Upper lobe of right lung (tissue), 1 donor: ENCODE data around the gene USP30. TPM values are rescaled to one million over a fixed set of nuclear protein-coding genes. Genes with fewer than 3 reads are reported as not detected.

Experiments
- ATAC-seq: fragments of 200-7000 bp; cut with Tn5 transposase; one replicate; pipeline ENCODE4 v1.9.1; 2020; ENCODE audit warnings: mild to moderate bottlenecking, moderate library complexity
- DNase-seq: peaks from one replicate; pipeline ENCODE4 v3.0.0-alpha.2; 2020
- H3K27ac ChIP-seq: fragments of 200-600 bp; one replicate; pipeline ENCODE4 v1.8.0; 2022
- H3K27me3 ChIP-seq: fragments of 200-600 bp; one replicate; pipeline ENCODE4 v1.8.0; 2022; ENCODE audit warnings: mild to moderate bottlenecking
- H3K36me3 ChIP-seq: fragments of 200-600 bp; one replicate; pipeline ENCODE4 v1.8.0; 2022
- H3K4me1 ChIP-seq: fragments of 200-600 bp; one replicate; pipeline ENCODE4 v1.8.0; 2022
- H3K4me3 ChIP-seq: fragments of 200-600 bp; one replicate; pipeline ENCODE4 v1.8.0; 2022; ENCODE audit warnings: mild to moderate bottlenecking
- H3K9me3 ChIP-seq: fragments of 200-600 bp; one replicate; pipeline ENCODE4 v1.8.0; 2022
- intact Hi-C: fragments of 100-400 bp; cut with DNase I; formaldehyde crosslinking; loops from one replicate; pipeline ENCODE4 v1.11.0; 2022
- total RNA-seq: library from RNA; stranded (reverse); fragmentation: NEBNext Ultra II Directional; extraction: Animal tissue kit (Norgen Biotek cat#: 25700); gene quantifications from one replicate; pipeline ENCODE4 v1.2.1, GENCODE V29; 2021
- TF ChIP-seq, protein P1 (sequence below): fragments of 200-600 bp; IDR thresholded peaks from one replicate; pipeline ENCODE4 v1.8.0; 2022; ENCODE audit warnings: antibody characterized with exemption
- donor health status: DM: no; HTN: yes; CAD: no; lungs with severe emphysema.

The USP30 gene
- total RNA-seq, 1 donor from 2014 or later: 13.6 TPM

DNA sequence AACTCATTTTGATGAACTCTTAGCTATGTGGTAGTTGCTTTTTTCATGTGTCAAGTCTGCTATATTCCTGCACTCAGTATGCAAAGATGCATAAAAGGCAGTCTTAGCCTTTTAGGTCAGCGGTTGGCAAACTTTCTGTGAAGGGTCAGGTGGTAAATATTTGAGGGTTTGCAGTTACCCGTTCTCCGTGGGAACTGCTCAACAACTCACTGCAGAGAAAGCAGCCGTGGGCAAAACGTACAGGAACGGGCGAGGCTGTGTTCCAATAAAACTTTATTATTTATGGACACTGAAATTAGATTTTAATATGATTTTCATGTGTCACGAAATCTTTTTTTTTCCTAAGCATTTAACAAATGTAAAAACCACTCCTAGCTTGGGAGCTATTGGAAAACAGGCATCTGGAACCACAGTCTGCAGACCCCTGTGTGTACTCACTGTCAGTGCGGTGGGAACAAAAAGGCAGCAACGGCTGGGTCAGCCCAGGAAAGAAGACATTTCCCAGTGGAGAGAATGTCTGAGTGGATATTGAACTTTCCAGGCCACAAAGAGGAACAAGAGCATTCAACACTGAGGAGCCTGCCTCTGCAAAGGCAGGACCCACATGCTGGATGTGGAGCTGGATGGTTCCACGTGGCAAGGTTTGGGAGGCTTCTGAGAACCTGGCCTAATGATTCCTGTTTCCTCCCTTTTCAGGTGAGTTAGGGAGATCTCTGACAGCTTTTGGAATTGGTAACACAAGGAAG is 60.5 kb downstream of the USP30 start:
- Histone ChIP-seq H3K4me3 (no peak overlapping the region), H3K36me3 (no peaks in the 10 kb centered on the region), H3K27me3 (no peaks in the 10 kb centered on the region), H3K4me1 (peaks cover 60% of the 10 kb centered on the region), H3K9me3 (no peaks in the 10 kb centered on the region), H3K27ac (peak overlapping the region; percentile 75)
- TF ChIP-seq, protein P1, sequence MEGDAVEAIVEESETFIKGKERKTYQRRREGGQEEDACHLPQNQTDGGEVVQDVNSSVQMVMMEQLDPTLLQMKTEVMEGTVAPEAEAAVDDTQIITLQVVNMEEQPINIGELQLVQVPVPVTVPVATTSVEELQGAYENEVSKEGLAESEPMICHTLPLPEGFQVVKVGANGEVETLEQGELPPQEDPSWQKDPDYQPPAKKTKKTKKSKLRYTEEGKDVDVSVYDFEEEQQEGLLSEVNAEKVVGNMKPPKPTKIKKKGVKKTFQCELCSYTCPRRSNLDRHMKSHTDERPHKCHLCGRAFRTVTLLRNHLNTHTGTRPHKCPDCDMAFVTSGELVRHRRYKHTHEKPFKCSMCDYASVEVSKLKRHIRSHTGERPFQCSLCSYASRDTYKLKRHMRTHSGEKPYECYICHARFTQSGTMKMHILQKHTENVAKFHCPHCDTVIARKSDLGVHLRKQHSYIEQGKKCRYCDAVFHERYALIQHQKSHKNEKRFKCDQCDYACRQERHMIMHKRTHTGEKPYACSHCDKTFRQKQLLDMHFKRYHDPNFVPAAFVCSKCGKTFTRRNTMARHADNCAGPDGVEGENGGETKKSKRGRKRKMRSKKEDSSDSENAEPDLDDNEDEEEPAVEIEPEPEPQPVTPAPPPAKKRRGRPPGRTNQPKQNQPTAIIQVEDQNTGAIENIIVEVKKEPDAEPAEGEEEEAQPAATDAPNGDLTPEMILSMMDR: no peak
- ATAC-seq: no peak
- intact Hi-C loops: no loop called here
- DNase-seq: no peak

DNA sequence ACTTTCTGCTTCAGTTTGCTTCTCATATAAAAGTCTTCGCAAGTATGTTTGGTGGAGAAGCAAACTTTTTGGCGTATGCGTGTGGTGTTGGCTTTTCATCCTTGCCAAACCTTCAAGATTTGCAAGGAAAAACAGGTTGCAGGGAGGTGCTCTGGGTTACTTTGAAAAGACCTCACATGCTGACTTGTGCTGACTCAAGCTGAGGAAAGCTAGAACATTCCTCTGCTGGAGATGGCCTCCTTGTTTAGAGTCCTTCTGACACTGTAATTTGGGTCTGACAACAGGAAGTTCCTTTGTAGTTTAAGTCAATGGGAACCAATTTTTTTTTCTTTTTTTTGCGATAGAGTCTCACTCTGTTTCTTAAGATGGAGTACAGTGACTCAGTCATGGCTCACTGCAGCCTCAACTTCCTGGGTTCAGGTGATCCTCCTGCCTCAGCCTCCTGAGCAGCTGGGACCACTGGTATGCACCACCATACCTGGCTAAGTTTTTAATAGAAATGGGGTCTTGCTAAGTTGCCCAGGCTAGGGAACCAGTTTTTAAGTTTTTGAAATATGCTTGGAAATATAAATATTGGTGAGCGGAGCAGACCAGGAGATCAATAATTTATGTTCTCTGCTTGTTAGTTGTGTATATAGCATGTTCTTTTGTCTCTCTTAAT is 61.4 kb downstream of the USP30 start:
- no peaks in the 10 kb centered on the region for H3K9me3 ChIP-seq
- no peak for ATAC-seq

DNA sequence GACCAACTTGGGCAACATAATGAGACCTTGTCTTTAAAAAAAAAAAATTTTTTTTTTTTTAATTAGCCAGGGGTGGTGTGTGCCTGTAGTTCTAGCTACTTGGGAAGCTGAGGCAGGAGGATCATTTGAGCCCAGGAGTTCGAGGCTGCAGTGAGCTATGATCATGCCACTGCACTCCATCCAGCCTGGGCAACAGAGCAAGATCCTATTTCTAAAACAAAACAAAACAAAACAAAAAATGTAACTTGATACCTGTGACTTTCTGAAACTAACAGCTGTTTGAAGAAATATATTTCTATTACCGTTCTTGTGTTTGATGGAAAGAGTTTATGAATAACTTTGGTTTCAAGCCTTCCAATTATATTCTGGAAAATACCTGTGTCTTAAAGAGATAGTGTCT is 62.3 kb downstream of the USP30 start:
- Histone ChIP-seq H3K4me1 (peaks cover 63% of the 10 kb centered on the region), H3K27me3 (no peaks in the 10 kb centered on the region), H3K9me3 (no peaks in the 10 kb centered on the region), H3K27ac (peak overlapping the region; percentile 75), H3K36me3 (no peaks in the 10 kb centered on the region), H3K4me3 (no peak overlapping the region)
- intact Hi-C loops: no loop called here
- TF ChIP-seq, protein P1: no peak
- DNase-seq (no peak), ATAC-seq (no peak)

More for the DNA sequence above, 61.4 kb downstream of the USP30 start:
- Histone ChIP-seq H3K27ac (peak overlapping the region; percentile 75), H3K4me1 (peaks cover 63% of the 10 kb centered on the region), H3K27me3 (no peaks in the 10 kb centered on the region), H3K36me3 (no peaks in the 10 kb centered on the region), H3K4me3 (no peak overlapping the region)
- TF ChIP-seq, protein P1: no peak
- intact Hi-C loops: no loop called here
- DNase-seq: no peak

DNA sequence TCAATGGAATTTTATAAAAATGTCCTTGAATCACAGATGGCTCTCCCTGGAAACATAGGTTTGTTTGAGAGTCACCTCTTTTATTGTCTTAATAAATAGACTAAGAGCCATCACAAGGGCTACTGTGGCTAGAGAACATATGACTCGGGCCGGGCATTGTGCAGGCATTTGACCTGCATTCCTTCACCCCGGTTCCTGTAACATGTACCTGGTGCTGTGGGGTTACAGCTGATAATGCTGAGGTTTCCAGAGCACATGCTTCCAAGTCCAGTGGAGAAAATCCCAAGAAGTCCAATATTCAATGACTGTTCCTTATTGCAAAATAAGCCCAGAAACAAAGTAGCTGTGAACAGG is 63.0 kb downstream of the USP30 start:
- intact Hi-C loops: no loop called here
- Histone ChIP-seq H3K27ac (peak overlapping the region; percentile 75), H3K27me3 (no peaks in the 10 kb centered on the region), H3K4me3 (no peak overlapping the region), H3K36me3 (no peaks in the 10 kb centered on the region), H3K9me3 (no peaks in the 10 kb centered on the region), H3K4me1 (peaks cover 61% of the 10 kb centered on the region)
- DNase-seq (no peak), ATAC-seq (peak; percentile 1)
- TF ChIP-seq, protein P1: no peak

DNA sequence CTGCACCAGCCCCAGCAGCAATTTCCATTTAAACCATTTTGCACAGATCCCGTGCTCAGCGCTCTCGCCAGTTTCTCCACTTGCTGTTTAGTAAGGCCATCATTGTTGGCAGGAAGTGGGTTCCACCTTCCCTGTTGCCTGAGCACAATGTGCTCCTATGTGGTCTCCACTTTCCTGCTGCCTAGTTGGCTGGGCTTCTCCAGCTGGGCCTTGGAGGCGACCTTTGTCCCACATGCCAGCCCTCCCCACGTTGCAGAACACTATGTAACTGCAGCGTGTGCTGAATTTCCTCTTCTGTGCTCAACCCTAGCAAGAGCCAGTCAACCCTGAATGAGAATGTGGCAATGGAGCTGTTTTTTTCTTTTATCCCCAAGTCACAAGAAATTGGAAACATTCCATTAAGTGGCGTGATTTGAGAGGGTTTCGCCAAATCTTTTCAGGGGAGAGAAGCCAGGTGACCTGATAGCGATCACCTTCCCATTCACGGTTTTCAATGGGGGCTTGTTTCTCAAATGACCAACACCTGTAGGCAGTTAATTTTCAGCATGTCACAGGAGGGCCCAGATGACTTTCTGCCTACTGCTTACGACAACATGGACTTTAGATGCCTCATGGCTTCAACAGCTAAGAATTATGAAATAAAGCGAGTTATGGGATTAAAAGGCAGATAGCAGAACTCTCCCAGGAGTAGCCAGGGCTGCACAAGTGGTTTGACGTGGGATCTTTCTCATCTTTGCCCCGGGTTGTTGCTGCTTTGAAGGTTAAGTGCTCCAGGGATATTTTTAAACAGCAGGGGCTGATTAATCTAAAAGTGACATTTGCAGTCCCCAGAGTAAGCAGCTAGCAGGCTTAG is 63.6 kb downstream of the USP30 start, which contains the start of gene ACACB:
Gene ACACB, plus strand, starts transcription at position 830 of the 853 bp plus-strand sequence. CDS start 22,819 bp downstream, outside the sequence.
- ATAC-seq (peak; percentile 79), DNase-seq (peak; percentile 83)
- Histone ChIP-seq H3K36me3 (no peaks in the 10 kb centered on the region), H3K27me3 (no peaks in the 10 kb centered on the region), H3K4me3 (no peak within 1 kb of the TSS), H3K9me3 (no peaks in the 10 kb centered on the region), H3K27ac (peak within 1 kb of the TSS; percentile 75), H3K4me1 (peaks cover 57% of the 10 kb centered on the region)
- intact Hi-C loops: no loop called here
- TF ChIP-seq, protein P1: no peak
